Camera-type eye (tissue), 1 donor: ENCODE data around the gene FBXO36. TPM values are rescaled to one million over a fixed set of nuclear protein-coding genes. Genes with fewer than 3 reads are reported as not detected.

ENCODE experiments used
- total RNA-seq: library from RNA; depleted of rRNA; stranded (reverse); fragments of >200 nt; gene quantifications from one replicate; pipeline ENCODE4 v1.2.3, GENCODE V29; 2014

FBXO36 gene, protein sequence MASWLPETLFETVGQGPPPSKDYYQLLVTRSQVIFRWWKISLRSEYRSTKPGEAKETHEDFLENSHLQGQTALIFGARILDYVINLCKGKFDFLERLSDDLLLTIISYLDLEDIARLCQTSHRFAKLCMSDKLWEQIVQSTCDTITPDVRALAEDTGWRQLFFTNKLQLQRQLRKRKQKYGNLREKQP
- 6.3 TPM for total RNA-seq

DNA sequence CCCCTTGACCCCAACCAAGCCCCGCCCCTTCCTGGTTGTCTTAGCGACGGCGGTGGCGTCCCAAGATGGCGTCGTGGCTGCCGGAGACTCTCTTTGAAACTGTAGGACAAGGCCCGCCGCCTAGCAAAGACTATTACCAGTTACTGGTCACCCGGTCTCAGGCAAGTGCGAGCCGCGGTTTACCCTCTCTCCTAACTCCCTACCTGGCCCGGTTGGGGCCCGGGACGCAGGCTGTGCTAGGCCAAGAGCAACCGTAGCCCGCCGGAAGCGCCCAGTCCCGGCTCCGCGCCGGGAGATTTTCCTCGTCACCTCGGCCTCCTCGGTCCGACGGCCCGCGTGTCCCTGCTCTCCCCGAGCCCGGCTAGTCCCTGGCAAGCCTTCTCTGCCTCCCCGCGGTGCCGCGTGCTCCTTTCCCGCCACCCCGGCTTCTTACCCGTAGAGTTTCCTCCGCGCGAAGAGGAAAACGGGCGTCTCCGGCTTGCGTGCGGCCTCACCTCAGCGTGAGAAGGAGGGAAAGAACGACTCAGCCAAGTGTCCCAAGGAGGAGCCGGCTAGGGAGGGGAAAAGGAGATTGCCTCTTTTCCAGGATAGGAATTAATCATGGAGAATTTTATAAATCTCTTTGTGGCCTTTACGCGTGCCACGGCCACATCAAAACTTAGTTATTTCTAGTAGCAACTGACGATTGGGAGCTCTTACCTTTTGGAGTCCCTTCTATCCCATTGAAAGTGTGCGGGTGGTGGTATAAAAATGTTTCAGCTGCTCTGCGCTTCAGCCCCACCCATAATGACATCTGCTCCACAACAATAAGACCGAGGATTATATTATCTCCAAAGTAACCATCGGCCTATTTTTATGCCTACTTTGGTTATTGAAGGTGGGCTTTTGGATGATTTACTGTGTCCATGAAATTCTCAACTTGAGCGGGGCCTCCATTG, at the start of gene FBXO36:
FBXO36 (plus strand) TSS at position 55 of the 938 bp plus-strand sequence; CDS start at position 66, 11 bp downstream.

GRCh38 chr2:229921892-229922448, 333 bp upstream of the FBXO36 start, which contains the start of gene TRIP12:
TRIP12 (minus strand) TSS chr2:229922009; CDS start chr2:229880079, 41,930 bp downstream.

Other genes with a start within 250 kb of the FBXO36 start
- 83.2 TPM for gene DNER, start 207.9 kb upstream of the FBXO36 start, total RNA-seq
- gene TRIP12, start 494 bp upstream of the FBXO36 start, total RNA-seq: 289 TPM
- gene SLC16A14, start 146.4 kb downstream of the FBXO36 start, total RNA-seq: 17.5 TPM